PC-9 (cell line): ENCODE measurements around the gene C5orf47.

Source experiments
- CTCF ChIP-seq: fragments of 200-600 bp; sonication (generic); conservative IDR thresholded peaks from 2 replicates; pipeline ENCODE4 v1.6.1; 2017; ENCODE audit warnings: mixed run types, antibody characterized with exemption, mild to moderate bottlenecking, moderate library complexity
- EZH2 ChIP-seq: fragments of 200-600 bp; sonication (generic); IDR thresholded peaks from 2 replicates; pipeline ENCODE4 v1.8.0; 2017; ENCODE audit warnings: antibody characterized with exemption, low read depth

DNA sequence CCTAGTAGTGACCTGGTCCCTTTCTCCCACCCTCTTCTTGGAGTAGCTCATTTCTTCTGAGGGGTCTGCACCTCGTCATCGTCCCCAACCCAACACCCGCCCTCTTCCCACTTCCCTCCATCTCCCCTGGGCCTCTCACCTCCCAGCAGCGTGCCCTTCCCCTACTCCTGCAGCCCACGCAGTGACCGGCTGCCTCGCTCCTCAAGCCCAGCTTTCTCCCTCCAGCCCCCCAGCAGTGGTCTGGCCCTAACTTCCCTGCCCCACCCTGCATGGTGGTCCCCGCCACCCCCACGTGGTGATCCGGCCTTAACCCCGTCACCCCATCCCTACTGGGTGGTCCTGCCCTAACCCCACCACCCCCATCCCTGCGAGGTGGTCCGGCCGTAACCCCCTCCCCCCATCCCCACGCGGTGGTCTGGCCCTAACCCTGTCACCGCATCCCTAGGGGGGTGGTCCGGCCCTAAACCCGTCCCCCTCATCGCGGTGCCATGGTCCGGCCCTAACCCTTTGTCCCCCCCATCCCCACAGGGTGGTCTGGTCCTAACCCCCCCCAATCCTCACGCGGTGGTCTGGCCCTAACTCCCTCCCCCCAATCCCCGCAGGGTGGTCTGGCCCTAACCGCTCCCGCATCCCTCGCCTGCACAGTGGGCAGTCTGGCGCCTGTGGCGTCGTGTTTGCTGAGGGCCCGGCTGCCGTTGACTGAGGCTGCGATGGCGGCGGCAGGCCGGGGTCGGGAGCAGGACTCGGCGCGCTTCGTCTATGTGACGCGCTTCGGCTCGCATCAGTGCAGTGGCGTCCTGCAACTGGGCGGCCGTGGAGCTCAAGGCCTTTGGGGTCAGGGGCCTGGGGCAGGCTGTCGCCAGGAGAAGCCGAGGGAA is at the start of gene C5orf47:
- TF ChIP-seq CTCF: no peak
- TF ChIP-seq EZH2: no peak
